K562 (cell line): ENCODE data around the gene SLC16A1. TPM values are rescaled to one million over a fixed set of nuclear protein-coding genes. Genes with fewer than 3 reads are reported as not detected.
A peak's percentile ranks its signal among the peaks of the same experiment; 100 is the strongest.

Experiments
- ARNT ChIP-seq, 2 experiments: fragments of 450-650 bp; IDR thresholded peaks; 2 replicates each; pipeline ENCODE4 v1.6.1; 2016; ENCODE audit warnings: mild to moderate bottlenecking in 1 of 2
- E2F8 ChIP-seq: fragments of 450-650 bp; IDR thresholded peaks from 2 replicates; pipeline ENCODE4 v1.7.1; 2018; ENCODE audit warnings: mild to moderate bottlenecking, low read depth; ENCODE audit not compliant: partially characterized antibody
- FOXM1 ChIP-seq, 2 experiments: fragments of 450-650 bp in 1 of 2; sonication (generic) in 1 of 2; formaldehyde crosslinking in 1 of 2; IDR thresholded peaks; 2 replicates each; pipeline versions ENCODE4 v1.6.1 to v1.9.0; 2017 to 2022; ENCODE audit warnings: low read depth in 2 of 2, mild to moderate bottlenecking in 2 of 2, missing genetic modification reagents in 1 of 2, moderate library complexity in 1 of 2
- HMGN3 ChIP-seq: IDR thresholded peaks from 2 replicates; pipeline ENCODE4 v1.6.1; 2011; ENCODE audit warnings: borderline replicate concordance, low read depth, mild to moderate bottlenecking, mixed read lengths, low read length; ENCODE audit not compliant: insufficient read length; ENCODE audit errors: extremely low read depth
- NR2F6 ChIP-seq: fragments of 450-650 bp; formaldehyde crosslinking; IDR thresholded peaks from 2 replicates; pipeline ENCODE4 v1.4.0; 2020; ENCODE audit warnings: mild to moderate bottlenecking
- SMAD2 ChIP-seq: fragments of 150-350 bp; IDR thresholded peaks from 2 replicates; pipeline ENCODE4 v1.6.1; 2014; ENCODE audit warnings: low read depth, mild to moderate bottlenecking, low read length
- TCFL5 ChIP-seq: fragments of 250-450 bp; sonication (Bioruptor Pico); conservative IDR thresholded peaks from 2 replicates; pipeline ENCODE4 v1.6.1; 2021; ENCODE audit warnings: mild to moderate bottlenecking, moderate library complexity, matching md5 sums
- TEAD4 ChIP-seq, 2 experiments: sonication (generic) in 1 of 2; formaldehyde crosslinking in 1 of 2; IDR thresholded peaks; 2 replicates each; pipeline versions ENCODE4 v1.6.1 to v1.8.0; 2012 to 2022; ENCODE audit warnings: borderline replicate concordance in 1 of 2, inconsistent platforms in 1 of 2, low read length in 1 of 2, mild to moderate bottlenecking in 1 of 2, missing genetic modification reagents in 1 of 2
- THRA ChIP-seq: fragments of 450-650 bp; IDR thresholded peaks from 2 replicates; pipeline ENCODE4 v1.6.1; 2017; ENCODE audit warnings: mild to moderate bottlenecking, moderate library complexity
- ZBTB17 ChIP-seq: fragments of 450-650 bp; formaldehyde crosslinking; IDR thresholded peaks from 2 replicates; pipeline ENCODE4 v1.4.0; 2020; ENCODE audit warnings: mild to moderate bottlenecking
- ZBTB8A ChIP-seq: fragments of 450-650 bp; IDR thresholded peaks from 2 replicates; pipeline ENCODE4 v1.6.1; 2018; ENCODE audit warnings: mild to moderate bottlenecking, moderate library complexity; ENCODE audit not compliant: partially characterized antibody
- ZNF23 ChIP-seq: fragments of 250-450 bp; sonication (Bioruptor Pico); IDR thresholded peaks from 2 replicates; pipeline ENCODE4 v1.4.0; 2020; ENCODE audit warnings: mild to moderate bottlenecking
- ZNF318 ChIP-seq, 2 experiments: fragments of 450-650 bp; IDR thresholded peaks; 2 replicates each; pipeline ENCODE4 v1.6.1; 2016; ENCODE audit warnings: mild to moderate bottlenecking in 2 of 2, borderline replicate concordance in 1 of 2, low read depth in 1 of 2, moderate library complexity in 1 of 2
- ZNF766 ChIP-seq: fragments of 200-800 bp; sonication (Bioruptor generic); conservative IDR thresholded peaks from 2 replicates; pipeline ENCODE4 v1.6.1; 2016; ENCODE audit warnings: missing genetic modification characterization, missing compliant biosample characterization
- polyA plus RNA-seq, 8 experiments: library from polyadenylated mRNA; depleted of rRNA in 4 of 8; stranded (reverse) in 5 of 8; unstranded in 3 of 8; fragments of >200 nt; fragmentation: Nextera tagmentation in 2 of 8; fragmentation: Illumina TruSeq in 1 of 8; extraction: Ambion mirVana in 2 of 8; extraction: Trizol in 1 of 8; gene quantifications; 2 replicates each; pipeline versions ENCODE4 v1.2.1 to v1.2.3, GENCODE V29; 2011 to 2014; ENCODE audit warnings: inconsistent platforms in 1 of 8, missing spikeins in 1 of 8
- total RNA-seq, 7 experiments: library from RNA; depleted of rRNA in 6 of 7; stranded (reverse); fragments of >200 nt in 6 of 7; fragmentation: Illumina TruSeq in 2 of 7; extraction: Trizol in 2 of 7; gene quantifications; 2 replicates each; pipeline versions ENCODE4 v1.2.1 to v1.2.3, GENCODE V29; 2011 to 2021; ENCODE audit warnings: low replicate concordance in 1 of 7

Gene SLC16A1
- total and polyA plus RNA-seq, 9 of the 15 experiments (the other 6 are each of a cell fraction or from before 2014, with no cell fraction given), result 73.1 to 244 (median 117) TPM

GRCh38 chr1:112938210-112938609, 17.8 kb downstream of the SLC16A1 start (continued):
- TF ChIP-seq ZNF318 (IDR thresholded peaks at IDR 0.05; ENCODE audit: borderline replicate concordance in 1 of 2, low read depth in 1 of 2) (peak in 1 of 2 experiments; percentile 47; a peak in 1 of 4 replicates), HMGN3 (no peak), ZBTB17 (CRISPR knock-in tag) (no peak), ZNF766 (CRISPR knock-in tag) (0 out of 2 replicates have a peak, but pooled peaks have one; percentile 21), E2F8 (no peak), FOXM1 (IDR thresholded peaks at IDR 0.05; ENCODE audit: low read depth) (peak; percentile 19; the same call in 1 of the 2 replicates), FOXM1 (CRISPR knock-in tag; IDR thresholded peaks at IDR 0.05; ENCODE audit: low read depth) (no peak), ARNT (IDR thresholded peaks at IDR 0.05) (no peak), SMAD2 (no peak), ZBTB8A (no peak), TCFL5 (CRISPR knock-in tag) (no peak), TEAD4 (IDR thresholded peaks at IDR 0.05; ENCODE audit: low read length) (0 out of 2 replicates have a peak, but pooled peaks have one; percentile 4), TEAD4 (CRISPR knock-in tag; IDR thresholded peaks at IDR 0.05; ENCODE audit: borderline replicate concordance) (no peak), ZNF23 (no peak), NR2F6 (CRISPR knock-in tag) (no peak), THRA (0 out of 2 replicates have a peak, but pooled peaks have one; percentile 24)
